Calu3 (cell line): Measurements from ENCODE around the gene ABCC8. TPM values are rescaled to one million over a fixed set of nuclear protein-coding genes. Genes with fewer than 3 reads are reported as not detected.

Source experiments
- BruUV-seq: library from RNA; stranded (reverse); fragments of 400-500 nt; replicated peaks from 2 replicates; lab custom pipeline; 2021; lab: Mats Ljungman, UMichigan
- CTCF ChIA-PET: fragments of 300-600 bp; sonication (Branson Sonifier 250); formaldehyde crosslinking; loops from one replicate; lab custom pipeline; 2022; ENCODE audit warnings: antibody characterized with exemption; lab: Charles Lee
- DNase-seq: peaks from one replicate; pipeline ENCODE4 v3.0.0; 2022
- H3K27ac Mint-ChIP-seq: one replicate; pipeline ENCODE4 v1.8.0; 2022; ENCODE audit warnings: mixed read lengths; ENCODE audit not compliant: unreplicated experiment
- H3K27me3 Mint-ChIP-seq: one replicate; pipeline ENCODE4 v1.8.0; 2022; ENCODE audit warnings: mixed read lengths; ENCODE audit not compliant: unreplicated experiment
- H3K36me3 Mint-ChIP-seq: one replicate; pipeline ENCODE4 v1.8.0; 2022; ENCODE audit warnings: mild to moderate bottlenecking, moderate library complexity, mixed read lengths; ENCODE audit not compliant: insufficient read depth, unreplicated experiment
- H3K4me1 Mint-ChIP-seq: one replicate; pipeline ENCODE4 v1.8.0; 2022; ENCODE audit warnings: mild to moderate bottlenecking, low read depth, mixed read lengths; ENCODE audit not compliant: unreplicated experiment
- H3K4me3 Mint-ChIP-seq: one replicate; pipeline ENCODE4 v1.8.0; 2022; ENCODE audit warnings: mild to moderate bottlenecking, low read depth, moderate library complexity, mixed read lengths; ENCODE audit not compliant: unreplicated experiment
- H3K9me3 Mint-ChIP-seq: one replicate; pipeline ENCODE4 v1.8.0; 2022; ENCODE audit warnings: low read depth, mixed read lengths; ENCODE audit not compliant: unreplicated experiment
- intact Hi-C: fragments of 100-400 bp; cut with micrococcal nuclease; formaldehyde crosslinking; loops from one replicate; pipeline ENCODE4 v1.10.0; 2022; ENCODE audit not compliant: unreplicated experiment
- total RNA-seq: library from RNA; stranded (reverse); gene quantifications from 2 replicates; pipeline ENCODE4 v1.2.3, GENCODE V29; 2022
- TF ChIP-seq, protein P1 (sequence below): fragments of 200-600 bp; IDR thresholded peaks from one replicate; pipeline ENCODE4 v1.8.0; 2022; ENCODE audit warnings: antibody characterized with exemption; ENCODE audit not compliant: unreplicated experiment

ABCC8 gene
- total RNA-seq, 1 experiment from 2014 or later: 0.76 TPM

DNA sequence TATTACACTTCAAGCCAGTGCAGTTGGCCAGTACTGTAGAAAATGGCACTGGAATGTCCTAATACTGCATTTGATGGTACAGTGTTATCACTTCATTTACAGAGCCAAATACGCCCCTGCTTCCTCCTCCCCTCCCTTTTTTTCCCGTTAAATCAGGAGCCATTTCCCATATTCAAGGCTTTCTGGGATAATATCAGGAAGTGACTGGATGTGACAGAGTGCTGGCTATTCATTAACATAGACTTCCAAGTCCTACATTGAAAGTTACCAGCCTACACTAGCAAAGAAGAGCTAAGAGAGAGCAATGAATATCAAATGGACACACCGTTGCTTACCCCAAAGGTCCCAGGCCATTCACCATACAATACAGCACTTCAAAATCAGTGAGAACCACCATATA lies 32.1 kb upstream of the ABCC8 start:
- Mint-ChIP-seq H3K27me3 (no peaks in the 10 kb centered on the region), H3K9me3 (no peaks in the 10 kb centered on the region), H3K27ac (no peak overlapping the region), H3K4me1 (peaks cover 13% of the 10 kb centered on the region), H3K4me3 (no peak overlapping the region), H3K36me3 (no peaks in the 10 kb centered on the region)
- no peak for DNase-seq
- no TSS peak for BruUV-seq
- CTCF ChIA-PET: interaction anchor here (0.8 to 1.6 kb wide), 3 partner anchors 11 to 125 kb away, joined by 3 to 7 read pairs (median 4); no protein-coding TSS in a partner anchor
- intact Hi-C loops: loop anchor here (10.0 kb wide), 1 partner anchor 274 kb away; no protein-coding TSS in a partner anchor
- TF ChIP-seq, protein P1, sequence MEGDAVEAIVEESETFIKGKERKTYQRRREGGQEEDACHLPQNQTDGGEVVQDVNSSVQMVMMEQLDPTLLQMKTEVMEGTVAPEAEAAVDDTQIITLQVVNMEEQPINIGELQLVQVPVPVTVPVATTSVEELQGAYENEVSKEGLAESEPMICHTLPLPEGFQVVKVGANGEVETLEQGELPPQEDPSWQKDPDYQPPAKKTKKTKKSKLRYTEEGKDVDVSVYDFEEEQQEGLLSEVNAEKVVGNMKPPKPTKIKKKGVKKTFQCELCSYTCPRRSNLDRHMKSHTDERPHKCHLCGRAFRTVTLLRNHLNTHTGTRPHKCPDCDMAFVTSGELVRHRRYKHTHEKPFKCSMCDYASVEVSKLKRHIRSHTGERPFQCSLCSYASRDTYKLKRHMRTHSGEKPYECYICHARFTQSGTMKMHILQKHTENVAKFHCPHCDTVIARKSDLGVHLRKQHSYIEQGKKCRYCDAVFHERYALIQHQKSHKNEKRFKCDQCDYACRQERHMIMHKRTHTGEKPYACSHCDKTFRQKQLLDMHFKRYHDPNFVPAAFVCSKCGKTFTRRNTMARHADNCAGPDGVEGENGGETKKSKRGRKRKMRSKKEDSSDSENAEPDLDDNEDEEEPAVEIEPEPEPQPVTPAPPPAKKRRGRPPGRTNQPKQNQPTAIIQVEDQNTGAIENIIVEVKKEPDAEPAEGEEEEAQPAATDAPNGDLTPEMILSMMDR: no peak

DNA sequence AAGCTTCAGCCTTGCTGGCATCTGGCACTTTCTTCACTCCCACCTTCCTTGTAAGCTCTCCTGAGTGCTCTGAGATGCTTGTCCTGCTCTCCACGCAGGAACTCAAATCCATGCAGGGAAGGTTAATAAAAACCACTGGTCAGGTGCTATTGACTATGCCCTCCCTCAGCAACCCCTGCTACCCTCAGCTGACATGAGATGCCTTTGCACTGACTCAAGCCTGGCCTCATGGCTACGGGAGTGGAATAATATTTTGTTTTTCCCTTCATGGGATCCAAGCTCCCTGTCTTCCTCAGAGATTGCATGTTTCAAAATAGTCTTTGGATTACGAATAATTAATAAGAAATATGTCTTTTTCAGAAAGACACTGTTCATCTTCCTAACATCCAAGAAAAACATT lies 31.7 kb upstream of the ABCC8 start:
- TF ChIP-seq, protein P1: no peak
- intact Hi-C loops: loop anchor here (10.0 kb wide), 1 partner anchor 274 kb away; no protein-coding TSS in a partner anchor
- Mint-ChIP-seq H3K4me3 (no peak overlapping the region), H3K4me1 (peaks cover 13% of the 10 kb centered on the region), H3K27me3 (no peaks in the 10 kb centered on the region), H3K9me3 (no peaks in the 10 kb centered on the region), H3K27ac (no peak overlapping the region), H3K36me3 (no peaks in the 10 kb centered on the region)
- CTCF ChIA-PET: interaction anchor here (0.8 to 1.6 kb wide), 3 partner anchors 11 to 125 kb away, joined by 3 to 7 read pairs (median 4); no protein-coding TSS in a partner anchor
- BruUV-seq: no TSS peak
- no peak for DNase-seq

DNA sequence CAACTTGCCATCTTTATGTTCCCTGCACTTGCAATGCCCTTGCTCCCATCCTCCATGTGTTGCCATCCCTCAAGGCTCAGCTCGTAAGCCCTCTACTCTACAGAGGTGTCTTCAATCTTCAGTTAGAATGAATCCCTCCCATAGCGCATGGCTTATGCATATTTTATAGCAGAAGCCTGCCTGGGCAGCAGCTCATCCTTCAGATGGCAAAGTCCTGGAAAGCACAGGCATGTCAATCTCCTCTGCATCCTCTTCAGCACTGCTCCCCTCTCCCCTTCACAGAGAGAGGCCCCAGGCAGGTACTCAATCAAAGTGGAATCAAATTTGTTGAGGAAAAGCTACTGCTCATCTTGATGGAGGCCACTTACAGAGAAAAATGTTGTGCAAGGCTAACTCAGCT lies 31.1 kb upstream of the ABCC8 start:
- TF ChIP-seq, protein P1: no peak
- H3K9me3 Mint-ChIP-seq: no peaks in the 10 kb centered on the region
- peaks cover 13% of the 10 kb centered on the region for H3K4me1 Mint-ChIP-seq
- CTCF ChIA-PET: interaction anchor here (0.8 to 1.6 kb wide), 3 partner anchors 12 to 124 kb away, joined by 3 to 7 read pairs (median 4); no protein-coding TSS in a partner anchor
- intact Hi-C loops: loop anchor here (10.0 kb wide), 1 partner anchor 273 kb away; no protein-coding TSS in a partner anchor
- no peak overlapping the region for H3K4me3 Mint-ChIP-seq
- no peak overlapping the region for H3K27ac Mint-ChIP-seq
- H3K27me3 Mint-ChIP-seq: no peaks in the 10 kb centered on the region
- DNase-seq: no peak
- no peaks in the 10 kb centered on the region for H3K36me3 Mint-ChIP-seq
- BruUV-seq: no TSS peak

DNA sequence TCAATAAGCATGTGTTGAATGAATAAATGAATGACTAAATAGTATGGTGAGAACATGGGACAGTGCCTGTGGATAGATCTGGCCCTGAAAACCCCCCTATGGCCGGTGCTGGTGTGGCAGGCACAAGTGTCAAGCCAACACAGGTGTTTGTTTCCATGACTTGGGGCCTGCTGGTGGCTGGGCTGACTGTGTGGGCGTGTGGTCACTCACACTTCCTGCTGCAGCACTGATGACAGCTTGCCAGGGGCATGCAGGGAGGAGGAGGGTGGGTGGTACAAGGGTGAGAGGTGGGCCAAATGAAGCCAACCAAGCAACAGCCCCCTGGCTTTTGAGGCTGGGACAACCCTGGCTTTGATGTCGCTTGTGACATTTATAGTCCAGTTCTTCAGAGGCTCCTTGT lies 30.3 kb upstream of the ABCC8 start:
- CTCF ChIA-PET: interaction anchor here (0.5 to 1.2 kb wide), 2 partner anchors 118 to 123 kb away, joined by 3 read pairs; no protein-coding TSS in a partner anchor
- peaks cover 13% of the 10 kb centered on the region for H3K4me1 Mint-ChIP-seq
- DNase-seq: peak; percentile 14
- BruUV-seq: no TSS peak
- no peak overlapping the region for H3K4me3 Mint-ChIP-seq
- TF ChIP-seq, protein P1: peak; percentile 7
- no peaks in the 10 kb centered on the region for H3K36me3 Mint-ChIP-seq
- H3K9me3 Mint-ChIP-seq: no peaks in the 10 kb centered on the region
- intact Hi-C loops: loop anchor here (10.0 kb wide), 1 partner anchor 272 kb away; no protein-coding TSS in a partner anchor
- no peak overlapping the region for H3K27ac Mint-ChIP-seq
- H3K27me3 Mint-ChIP-seq: no peaks in the 10 kb centered on the region
